ENCODE measurements around the gene CLCA4.

Gene CLCA4

GRCh38 chr1:86619313-86619712 lies 72.4 kb downstream of the CLCA4 start:
- no peak for DNase-seq

- DNase-seq, result no peak
Observed at GRCh38 chr1:86621286-86621685, 74.4 kb downstream of the CLCA4 start.
